ENCODE measurements around the gene ADGRF3. TPM values are rescaled to one million over a fixed set of nuclear protein-coding genes. Genes with fewer than 3 reads are reported as not detected.
A peak's percentile ranks its signal among the peaks of the same experiment; 100 is the strongest.

The ADGRF3 gene
- total and polyA plus RNA-seq, 9 of the 15 experiments (the other 6 are each of a cell fraction or from before 2014, with no cell fraction given): 0.04 to 0.54 (median 0.16) TPM; not detected in 2

DNA sequence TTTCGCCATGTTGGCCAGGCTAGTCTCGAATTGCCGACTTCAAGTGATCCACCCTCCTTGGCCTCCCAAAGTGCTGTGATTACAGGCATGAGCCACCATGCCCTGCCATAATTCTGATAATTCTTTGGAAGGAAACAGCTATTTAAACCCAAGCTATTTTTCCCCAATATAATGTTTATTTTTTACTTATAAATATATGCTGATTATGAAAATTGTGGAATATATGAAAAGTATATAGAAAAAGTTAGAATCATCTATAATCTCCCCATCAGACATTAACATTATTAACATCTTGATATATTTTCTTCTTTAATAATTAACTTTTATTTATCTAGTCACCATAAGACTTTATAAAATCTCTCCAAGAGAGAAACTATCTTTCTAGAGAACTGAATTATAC lies 60.7 kb downstream of the ADGRF3 start:
- no peak for DNase-seq (ENCODE audit: extremely low read depth in 1 of 4, low spot score in 3 of 4)
- Histone ChIP-seq H3K9ac (ENCODE audit: insufficient read depth in 1 of 2, low read depth in 2 of 2, low read length in 2 of 2) (no peak overlapping the region), H3K4me1 (replicated peaks in 1 of 2; ENCODE audit: control insufficient read depth in 2 of 2, insufficient read depth in 2 of 2, low read length in 2 of 2) (no peaks in the 10 kb centered on the region), H3K27ac (ENCODE audit: extremely low read depth, low read depth, low read length) (no peak overlapping the region), H3K4me2 (ENCODE audit: insufficient read depth, low read length) (no peak overlapping the region), H3K79me2 (ENCODE audit: control insufficient read depth, insufficient read depth, low read length) (no peaks in the 10 kb centered on the region), H4K20me1 (replicated peaks; ENCODE audit: control insufficient read depth, insufficient read depth, low read length) (no peaks in the 10 kb centered on the region), H3K9me1 (ENCODE audit: control insufficient read depth, insufficient read depth, low read length) (no peaks in the 10 kb centered on the region), H3K4me3 (no peak overlapping the region), H3K36me3 (ENCODE audit: control insufficient read depth, insufficient read depth, low read length) (peaks cover 58% of the 10 kb centered on the region; the same call in 2 of the 3 replicates), H3K9me3 (replicated peaks; ENCODE audit: control insufficient read depth, insufficient read depth, low read depth, low read length) (no peaks in the 10 kb centered on the region), H2AFZ (ENCODE audit: low read depth, low read length) (no peak overlapping the region), H3K27me3 (ENCODE audit: control insufficient read depth in 2 of 2, insufficient read depth in 2 of 2, low read length in 2 of 2) (no peaks in the 10 kb centered on the region)
- FAIRE-seq: no peak
- in situ Hi-C loops (cut with MboI) (no loop called here), intact Hi-C loops (cut with micrococcal nuclease) (no loop called here)
- no peak for ATAC-seq
- no TSS peak for BruUV-seq (replicated peaks)
- WGBS (ENCODE audit: insufficient coverage, low coverage, missing lambda C conversion rate): 100% methylated on average over 3 of the region's 3 CpGs
- POLR2A ChIA-PET: no interaction called here
- peak; percentile 53; the same call in 1 of the 2 replicates for TF ChIP-seq C11orf30 (IDR thresholded peaks at IDR 0.05; ENCODE audit: low read depth)
- TF ChIP-seq SAFB2 (IDR thresholded peaks at IDR 0.05; ENCODE audit: borderline replicate concordance, low read depth, low read length, severe bottlenecking): no peak
- peak; percentile 75 for TF ChIP-seq ZNF316 (IDR thresholded peaks at IDR 0.05)
- CTCF ChIA-PET (ENCODE audit: low intra/inter-chr PET ratio): no interaction called here

DNA sequence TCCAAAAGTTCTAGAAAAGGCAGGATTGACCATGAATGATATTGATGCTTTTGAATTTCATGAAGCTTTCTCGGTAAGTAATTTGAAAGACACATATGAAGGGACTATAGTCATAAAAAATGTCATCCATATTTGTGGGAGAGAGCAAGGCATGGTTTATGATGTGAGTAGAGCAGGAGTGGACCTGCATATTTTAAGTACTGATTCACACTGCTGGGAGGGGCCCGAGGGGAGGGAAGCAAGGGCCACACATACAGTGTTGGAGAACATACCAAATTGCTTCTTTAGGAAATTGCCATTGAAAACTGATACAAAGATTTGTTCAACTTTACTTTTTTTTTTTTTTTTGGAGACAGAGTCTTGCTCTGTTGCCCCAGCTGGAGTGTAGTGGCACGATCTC lies 62.5 kb downstream of the ADGRF3 start:
- DNase-seq (ENCODE audit: extremely low read depth in 1 of 4, low spot score in 3 of 4) (no peak), FAIRE-seq (no peak), ATAC-seq (no peak)
- H3K79me2 ChIP-seq (ENCODE audit: control insufficient read depth, insufficient read depth, low read length): no peaks in the 10 kb centered on the region
- POLR2A ChIA-PET: interaction anchor here (0.6 to 1.9 kb wide), 2 partner anchors 9 to 457 kb away, joined by 3 to 4 read pairs; no protein-coding TSS in a partner anchor
- H3K27ac ChIP-seq (ENCODE audit: extremely low read depth, low read depth, low read length): no peak overlapping the region
- intact Hi-C loops (cut with micrococcal nuclease) (no loop called here), in situ Hi-C loops (cut with MboI) (no loop called here)
- H3K4me3 ChIP-seq: no peak overlapping the region
- CTCF ChIA-PET (ENCODE audit: low intra/inter-chr PET ratio): no interaction called here
- no peak overlapping the region for H3K4me2 ChIP-seq (ENCODE audit: insufficient read depth, low read length)
- no peaks in the 10 kb centered on the region for H3K4me1 ChIP-seq (replicated peaks in 1 of 2; ENCODE audit: control insufficient read depth in 2 of 2, insufficient read depth in 2 of 2, low read length in 2 of 2)
- H4K20me1 ChIP-seq (replicated peaks; ENCODE audit: control insufficient read depth, insufficient read depth, low read length): no peaks in the 10 kb centered on the region
- H2AFZ ChIP-seq (ENCODE audit: low read depth, low read length): no peak overlapping the region
- no peak overlapping the region for H3K9ac ChIP-seq (ENCODE audit: insufficient read depth in 1 of 2, low read depth in 2 of 2, low read length in 2 of 2)
- BruUV-seq (replicated peaks): no TSS peak
- WGBS (ENCODE audit: insufficient coverage, low coverage, missing lambda C conversion rate): 94% methylated on average over 3 of the region's 3 CpGs
- no peaks in the 10 kb centered on the region for H3K27me3 ChIP-seq (ENCODE audit: control insufficient read depth in 2 of 2, insufficient read depth in 2 of 2, low read length in 2 of 2)
- H3K9me1 ChIP-seq (ENCODE audit: control insufficient read depth, insufficient read depth, low read length): no peaks in the 10 kb centered on the region
- peaks cover 65% of the 10 kb centered on the region for H3K36me3 ChIP-seq (ENCODE audit: control insufficient read depth, insufficient read depth, low read length)
- no peaks in the 10 kb centered on the region for H3K9me3 ChIP-seq (replicated peaks; ENCODE audit: control insufficient read depth, insufficient read depth, low read depth, low read length)
- TF ChIP-seq ZBTB8A (IDR thresholded peaks at IDR 0.05; ENCODE audit: partially characterized antibody): no peak
- TF ChIP-seq, protein P1, sequence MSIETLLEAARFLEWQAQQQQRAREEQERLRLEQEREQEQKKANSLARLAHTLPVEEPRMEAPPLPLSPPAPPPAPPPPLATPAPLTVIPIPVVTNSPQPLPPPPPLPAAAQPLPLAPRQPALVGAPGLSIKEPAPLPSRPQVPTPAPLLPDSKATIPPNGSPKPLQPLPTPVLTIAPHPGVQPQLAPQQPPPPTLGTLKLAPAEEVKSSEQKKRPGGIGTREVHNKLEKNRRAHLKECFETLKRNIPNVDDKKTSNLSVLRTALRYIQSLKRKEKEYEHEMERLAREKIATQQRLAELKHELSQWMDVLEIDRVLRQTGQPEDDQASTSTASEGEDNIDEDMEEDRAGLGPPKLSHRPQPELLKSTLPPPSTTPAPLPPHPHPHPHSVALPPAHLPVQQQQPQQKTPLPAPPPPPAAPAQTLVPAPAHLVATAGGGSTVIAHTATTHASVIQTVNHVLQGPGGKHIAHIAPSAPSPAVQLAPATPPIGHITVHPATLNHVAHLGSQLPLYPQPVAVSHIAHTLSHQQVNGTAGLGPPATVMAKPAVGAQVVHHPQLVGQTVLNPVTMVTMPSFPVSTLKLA (conservative IDR thresholded peaks at IDR 0.05): no peak
- TF ChIP-seq ZNF507 (tag; conservative IDR thresholded peaks at IDR 0.05): no peak
- no peak for TF ChIP-seq TCF3 (CRISPR knock-in tag; IDR thresholded peaks at IDR 0.05)
- no peak for TF ChIP-seq TARDBP (IDR thresholded peaks at IDR 0.05)
- TF ChIP-seq, protein P2, sequence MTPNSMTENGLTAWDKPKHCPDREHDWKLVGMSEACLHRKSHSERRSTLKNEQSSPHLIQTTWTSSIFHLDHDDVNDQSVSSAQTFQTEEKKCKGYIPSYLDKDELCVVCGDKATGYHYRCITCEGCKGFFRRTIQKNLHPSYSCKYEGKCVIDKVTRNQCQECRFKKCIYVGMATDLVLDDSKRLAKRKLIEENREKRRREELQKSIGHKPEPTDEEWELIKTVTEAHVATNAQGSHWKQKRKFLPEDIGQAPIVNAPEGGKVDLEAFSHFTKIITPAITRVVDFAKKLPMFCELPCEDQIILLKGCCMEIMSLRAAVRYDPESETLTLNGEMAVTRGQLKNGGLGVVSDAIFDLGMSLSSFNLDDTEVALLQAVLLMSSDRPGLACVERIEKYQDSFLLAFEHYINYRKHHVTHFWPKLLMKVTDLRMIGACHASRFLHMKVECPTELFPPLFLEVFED (CRISPR knock-in tag; conservative IDR thresholded peaks at IDR 0.05): no peak
- TF ChIP-seq ZNF77 (CRISPR knock-in tag; IDR thresholded peaks at IDR 0.05): no peak
- TF ChIP-seq, protein P3, sequence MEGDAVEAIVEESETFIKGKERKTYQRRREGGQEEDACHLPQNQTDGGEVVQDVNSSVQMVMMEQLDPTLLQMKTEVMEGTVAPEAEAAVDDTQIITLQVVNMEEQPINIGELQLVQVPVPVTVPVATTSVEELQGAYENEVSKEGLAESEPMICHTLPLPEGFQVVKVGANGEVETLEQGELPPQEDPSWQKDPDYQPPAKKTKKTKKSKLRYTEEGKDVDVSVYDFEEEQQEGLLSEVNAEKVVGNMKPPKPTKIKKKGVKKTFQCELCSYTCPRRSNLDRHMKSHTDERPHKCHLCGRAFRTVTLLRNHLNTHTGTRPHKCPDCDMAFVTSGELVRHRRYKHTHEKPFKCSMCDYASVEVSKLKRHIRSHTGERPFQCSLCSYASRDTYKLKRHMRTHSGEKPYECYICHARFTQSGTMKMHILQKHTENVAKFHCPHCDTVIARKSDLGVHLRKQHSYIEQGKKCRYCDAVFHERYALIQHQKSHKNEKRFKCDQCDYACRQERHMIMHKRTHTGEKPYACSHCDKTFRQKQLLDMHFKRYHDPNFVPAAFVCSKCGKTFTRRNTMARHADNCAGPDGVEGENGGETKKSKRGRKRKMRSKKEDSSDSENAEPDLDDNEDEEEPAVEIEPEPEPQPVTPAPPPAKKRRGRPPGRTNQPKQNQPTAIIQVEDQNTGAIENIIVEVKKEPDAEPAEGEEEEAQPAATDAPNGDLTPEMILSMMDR (IDR thresholded peaks at IDR 0.05 in 2 of 3, conservative IDR thresholded peaks at IDR 0.05 in 1 of 3; ENCODE audit: insufficient read depth in 2 of 3, low read depth in 1 of 3, low read length in 3 of 3): no peak
- no peak for TF ChIP-seq MAFF (IDR thresholded peaks at IDR 0.05; ENCODE audit: low read length)
- no peak for TF ChIP-seq MYNN (IDR thresholded peaks at IDR 0.05)
- TF ChIP-seq MYNN (CRISPR knock-in tag; IDR thresholded peaks at IDR 0.05): no peak
